ENCODE measurements around the gene PPIE.

GRCh38 chr1:39701049-39701439 lies 37.6 kb upstream of the PPIE start:
- TF ChIP-seq CTCF (conservative IDR thresholded peaks at IDR 0.05) (no peak), ZFX (IDR thresholded peaks at IDR 0.05) (no peak)

All from C4-2B (cell line).